ENCODE measurements around the gene GGA3.

The GGA3 gene

DNA sequence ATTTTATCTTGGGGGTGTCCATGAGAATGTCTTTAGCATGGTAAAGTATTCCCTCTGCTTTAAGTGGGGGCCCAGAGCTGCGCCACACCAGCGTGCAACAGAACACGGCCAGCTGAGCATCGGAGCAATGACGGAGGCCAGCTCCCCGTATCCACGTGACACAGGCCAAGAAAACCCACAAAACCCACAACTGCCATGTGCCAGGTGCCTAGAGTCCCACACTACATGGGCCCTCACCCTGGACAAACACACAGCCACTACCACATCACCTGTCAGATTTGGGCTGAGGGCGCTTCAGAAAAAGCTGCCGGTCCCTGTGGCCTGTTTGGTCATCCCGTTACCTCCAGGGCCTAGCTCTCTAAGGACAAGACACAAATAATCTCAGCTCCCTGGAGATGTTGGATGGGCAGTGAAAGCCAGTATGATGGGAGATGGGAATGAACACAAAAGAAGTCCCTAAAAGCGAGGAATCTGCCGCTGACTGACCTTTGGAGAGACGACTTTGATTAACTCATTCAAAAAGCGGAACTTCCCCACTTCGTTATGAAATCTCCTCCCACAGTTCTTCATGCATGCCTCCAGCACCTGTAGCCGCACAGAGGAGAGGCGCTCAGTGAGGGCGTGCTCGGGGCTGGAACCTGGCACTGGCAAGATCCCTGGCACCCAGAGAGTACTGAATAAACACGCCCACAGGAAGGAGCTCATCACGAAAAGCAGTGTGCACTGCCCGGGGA is 17.1 kb downstream of the GGA3 start:
- WGBS (ENCODE audit: insufficient coverage, insufficient read length): no CpG with 5 or more reads among the region's 22 CpGs
- Histone ChIP-seq H3K4me3 (ENCODE audit: low read length) (no peak overlapping the region), H3K27me3 (ENCODE audit: control insufficient read depth, insufficient read depth, low read length) (no peaks in the 10 kb centered on the region), H3K9me3 (ENCODE audit: control insufficient read depth, insufficient read depth, low read length) (no peaks in the 10 kb centered on the region), H3K4me1 (ENCODE audit: control insufficient read depth, insufficient read depth, low read length) (no peaks in the 10 kb centered on the region), H3K27ac (ENCODE audit: low read length) (no peak overlapping the region), H3K36me3 (ENCODE audit: control insufficient read depth, insufficient read depth, low read length) (peaks cover 33% of the 10 kb centered on the region)
- DNase-seq (ENCODE audit: low read depth, low spot score): no peak

- DNase-seq (ENCODE audit: low read depth, low spot score): no peak
- Histone ChIP-seq H3K36me3 (ENCODE audit: control insufficient read depth, insufficient read depth, low read length) (peaks cover 44% of the 10 kb centered on the region), H3K4me3 (ENCODE audit: low read length) (no peak overlapping the region), H3K27ac (ENCODE audit: low read length) (no peak overlapping the region), H3K4me1 (ENCODE audit: control insufficient read depth, insufficient read depth, low read length) (no peaks in the 10 kb centered on the region), H3K9me3 (ENCODE audit: control insufficient read depth, insufficient read depth, low read length) (no peaks in the 10 kb centered on the region), H3K27me3 (ENCODE audit: control insufficient read depth, insufficient read depth, low read length) (no peaks in the 10 kb centered on the region)
- no CpG with 5 or more reads among the region's 17 CpGs for WGBS (ENCODE audit: insufficient coverage, insufficient read length)
These were observed 18.9 kb downstream of the GGA3 start for GRCh38 chr17:75242461-75243042.

DNA sequence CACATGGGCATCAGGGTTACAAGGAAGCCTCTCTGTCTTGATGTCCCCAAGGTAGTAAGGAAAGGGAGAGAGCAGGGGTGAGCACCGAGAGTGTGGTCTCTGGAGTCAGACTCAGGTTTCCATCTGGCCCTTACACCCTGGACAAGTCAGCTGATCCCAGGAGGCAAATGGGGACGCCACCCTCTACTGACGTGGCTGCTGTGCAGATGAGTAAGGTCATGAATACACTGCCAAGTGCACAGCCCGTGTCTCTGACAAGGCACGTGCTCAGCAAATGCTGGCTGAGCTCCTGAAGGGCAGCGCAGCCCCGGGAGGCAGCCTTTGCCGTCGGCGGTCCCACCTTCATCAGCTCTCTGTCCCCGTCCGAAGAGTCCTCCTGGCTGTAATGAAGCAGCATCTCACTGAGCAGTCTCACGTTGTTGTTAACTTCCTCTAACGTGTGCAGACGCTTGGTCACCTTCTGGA is 19.4 kb downstream of the GGA3 start:
- Histone ChIP-seq H3K9me3 (ENCODE audit: control insufficient read depth, insufficient read depth, low read length) (no peaks in the 10 kb centered on the region), H3K27me3 (ENCODE audit: control insufficient read depth, insufficient read depth, low read length) (no peaks in the 10 kb centered on the region), H3K4me1 (ENCODE audit: control insufficient read depth, insufficient read depth, low read length) (no peaks in the 10 kb centered on the region), H3K4me3 (ENCODE audit: low read length) (no peak overlapping the region), H3K36me3 (ENCODE audit: control insufficient read depth, insufficient read depth, low read length) (peaks cover 49% of the 10 kb centered on the region), H3K27ac (ENCODE audit: low read length) (no peak overlapping the region)
- WGBS (ENCODE audit: insufficient coverage, insufficient read length): no CpG with 5 or more reads among the region's 15 CpGs
- no peak for DNase-seq (ENCODE audit: low read depth, low spot score)

DNA sequence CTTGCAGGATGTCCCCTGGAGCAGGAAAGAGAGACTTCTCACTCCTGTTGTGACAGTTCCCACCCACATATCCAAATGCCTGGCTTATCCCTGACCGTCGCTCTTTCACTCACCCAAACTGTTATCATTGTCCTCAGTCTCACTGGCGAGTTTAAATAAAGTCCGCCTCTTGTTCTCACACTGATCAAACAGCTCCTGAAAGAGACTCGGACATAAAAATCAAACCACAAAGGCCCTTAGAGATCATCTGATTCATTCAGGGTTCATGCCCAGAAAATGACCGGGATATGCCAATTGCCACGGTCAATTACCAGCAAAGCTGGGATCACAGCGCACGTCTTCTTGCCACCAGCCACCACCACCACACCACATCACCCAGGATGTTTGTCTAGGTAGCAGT is 19.9 kb downstream of the GGA3 start:
- no peak overlapping the region for H3K4me3 ChIP-seq (ENCODE audit: low read length)
- WGBS (ENCODE audit: insufficient coverage, insufficient read length): no CpG with 5 or more reads among the region's 9 CpGs
- H3K9me3 ChIP-seq (ENCODE audit: control insufficient read depth, insufficient read depth, low read length): no peaks in the 10 kb centered on the region
- H3K4me1 ChIP-seq (ENCODE audit: control insufficient read depth, insufficient read depth, low read length): no peaks in the 10 kb centered on the region
- DNase-seq (ENCODE audit: low read depth, low spot score): no peak
- peaks cover 54% of the 10 kb centered on the region for H3K36me3 ChIP-seq (ENCODE audit: control insufficient read depth, insufficient read depth, low read length)
- H3K27ac ChIP-seq (ENCODE audit: low read length): no peak overlapping the region
- no peaks in the 10 kb centered on the region for H3K27me3 ChIP-seq (ENCODE audit: control insufficient read depth, insufficient read depth, low read length)

- no peaks in the 10 kb centered on the region for H3K9me3 ChIP-seq (ENCODE audit: control insufficient read depth, insufficient read depth, low read length)
- no peaks in the 10 kb centered on the region for H3K4me1 ChIP-seq (ENCODE audit: control insufficient read depth, insufficient read depth, low read length)
- no CpG with 5 or more reads among the region's 7 CpGs for WGBS (ENCODE audit: insufficient coverage, insufficient read length)
- no peak overlapping the region for H3K27ac ChIP-seq (ENCODE audit: low read length)
- peaks cover 53% of the 10 kb centered on the region for H3K36me3 ChIP-seq (ENCODE audit: control insufficient read depth, insufficient read depth, low read length)
- H3K27me3 ChIP-seq (ENCODE audit: control insufficient read depth, insufficient read depth, low read length): no peaks in the 10 kb centered on the region
- no peak overlapping the region for H3K4me3 ChIP-seq (ENCODE audit: low read length)
- DNase-seq (ENCODE audit: low read depth, low spot score): no peak
These were observed 20.3 kb downstream of the GGA3 start for GRCh38 chr17:75241143-75241430.

- Histone ChIP-seq H3K27ac (ENCODE audit: low read length) (no peak overlapping the region), H3K9me3 (ENCODE audit: control insufficient read depth, insufficient read depth, low read length) (no peaks in the 10 kb centered on the region), H3K27me3 (ENCODE audit: control insufficient read depth, insufficient read depth, low read length) (no peaks in the 10 kb centered on the region), H3K4me1 (ENCODE audit: control insufficient read depth, insufficient read depth, low read length) (no peaks in the 10 kb centered on the region), H3K36me3 (ENCODE audit: control insufficient read depth, insufficient read depth, low read length) (peaks cover 50% of the 10 kb centered on the region), H3K4me3 (ENCODE audit: low read length) (no peak overlapping the region)
- no peak for DNase-seq (ENCODE audit: low read depth, low spot score)
- WGBS (ENCODE audit: insufficient coverage, insufficient read length): no CpG with 5 or more reads among the region's 23 CpGs
These were observed 20.8 kb downstream of the GGA3 start for GRCh38 chr17:75240394-75241142.

DNA sequence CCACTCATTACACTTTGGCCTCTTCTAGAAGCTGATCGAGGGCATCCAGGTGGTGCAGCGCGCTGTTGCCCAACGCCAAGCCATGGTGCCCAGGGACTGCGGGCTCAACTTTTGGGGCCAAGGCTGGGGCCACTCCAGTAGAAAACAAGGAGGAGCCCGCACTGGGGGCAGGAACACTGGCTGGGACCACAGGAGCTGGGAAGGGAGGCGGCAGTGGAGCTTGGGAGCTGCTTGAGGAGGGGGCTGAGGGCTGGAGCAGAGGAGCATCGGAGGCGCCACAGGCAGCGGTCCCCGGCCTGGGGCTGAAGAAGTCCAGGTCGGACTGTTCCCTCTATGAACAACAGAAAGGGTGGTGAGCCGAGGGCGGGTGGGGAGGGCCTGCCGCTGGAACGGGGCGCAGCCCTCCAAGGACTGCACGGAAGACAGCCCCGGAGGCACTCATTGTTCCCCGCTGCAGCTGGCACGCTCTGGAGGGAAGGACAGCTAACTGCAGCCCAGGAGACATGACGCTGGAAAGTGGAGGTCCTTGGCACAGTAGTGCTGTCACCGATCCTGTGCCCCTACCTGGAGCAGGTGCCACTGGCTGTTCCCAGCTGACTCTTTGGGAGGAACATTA is 21.5 kb downstream of the GGA3 start:
- WGBS (ENCODE audit: insufficient coverage, insufficient read length): no CpG with 5 or more reads among the region's 23 CpGs
- H3K27ac ChIP-seq (ENCODE audit: low read length): no peak overlapping the region
- no peaks in the 10 kb centered on the region for H3K4me1 ChIP-seq (ENCODE audit: control insufficient read depth, insufficient read depth, low read length)
- DNase-seq (ENCODE audit: low read depth, low spot score): no peak
- no peaks in the 10 kb centered on the region for H3K27me3 ChIP-seq (ENCODE audit: control insufficient read depth, insufficient read depth, low read length)
- H3K36me3 ChIP-seq (ENCODE audit: control insufficient read depth, insufficient read depth, low read length): peaks cover 52% of the 10 kb centered on the region
- no peaks in the 10 kb centered on the region for H3K9me3 ChIP-seq (ENCODE audit: control insufficient read depth, insufficient read depth, low read length)
- H3K4me3 ChIP-seq (ENCODE audit: low read length): no peak overlapping the region

- Histone ChIP-seq H3K27ac (ENCODE audit: low read length) (no peak overlapping the region), H3K27me3 (ENCODE audit: control insufficient read depth, insufficient read depth, low read length) (no peaks in the 10 kb centered on the region), H3K4me1 (ENCODE audit: control insufficient read depth, insufficient read depth, low read length) (no peaks in the 10 kb centered on the region), H3K9me3 (ENCODE audit: control insufficient read depth, insufficient read depth, low read length) (no peaks in the 10 kb centered on the region), H3K36me3 (ENCODE audit: control insufficient read depth, insufficient read depth, low read length) (peaks cover 57% of the 10 kb centered on the region), H3K4me3 (ENCODE audit: low read length) (no peak overlapping the region)
- no peak for DNase-seq (ENCODE audit: low read depth, low spot score)
- no CpG with 5 or more reads among the region's 12 CpGs for WGBS (ENCODE audit: insufficient coverage, insufficient read length)
These were observed 22.2 kb downstream of the GGA3 start for GRCh38 chr17:75239214-75239613.

DNA sequence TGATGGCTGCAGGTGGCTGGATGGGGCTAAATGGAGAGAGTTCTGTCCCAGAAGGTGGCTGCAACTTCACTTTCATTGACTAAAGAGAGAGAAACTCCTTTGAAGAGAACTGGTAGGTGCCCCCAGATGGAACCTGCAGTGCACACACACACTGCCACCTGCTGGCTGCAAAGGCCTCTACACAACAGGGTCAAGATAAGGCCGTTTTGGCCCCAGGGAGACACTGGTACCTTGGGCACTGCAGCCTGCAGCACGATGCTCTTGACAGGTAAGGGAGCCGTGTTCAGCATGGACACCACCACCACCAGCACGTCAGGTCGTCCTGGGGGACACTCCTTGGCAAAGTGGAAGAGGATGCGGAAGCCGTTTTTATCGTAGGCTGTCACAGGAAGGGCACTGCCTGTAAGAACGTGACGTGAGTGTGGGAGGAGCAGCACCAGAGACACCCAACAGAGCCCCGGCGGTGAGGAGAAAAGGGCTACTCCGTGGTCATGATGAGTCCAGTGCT is 22.7 kb downstream of the GGA3 start:
- no peaks in the 10 kb centered on the region for H3K9me3 ChIP-seq (ENCODE audit: control insufficient read depth, insufficient read depth, low read length)
- no peak overlapping the region for H3K27ac ChIP-seq (ENCODE audit: low read length)
- WGBS (ENCODE audit: insufficient coverage, insufficient read length): no CpG with 5 or more reads among the region's 13 CpGs
- peaks cover 56% of the 10 kb centered on the region for H3K36me3 ChIP-seq (ENCODE audit: control insufficient read depth, insufficient read depth, low read length)
- no peaks in the 10 kb centered on the region for H3K27me3 ChIP-seq (ENCODE audit: control insufficient read depth, insufficient read depth, low read length)
- no peak overlapping the region for H3K4me3 ChIP-seq (ENCODE audit: low read length)
- no peaks in the 10 kb centered on the region for H3K4me1 ChIP-seq (ENCODE audit: control insufficient read depth, insufficient read depth, low read length)
- peak; percentile 57 for DNase-seq (ENCODE audit: low read depth, low spot score)

- H3K27ac ChIP-seq (ENCODE audit: low read length): no peak overlapping the region
- H3K9me3 ChIP-seq (ENCODE audit: control insufficient read depth, insufficient read depth, low read length): no peaks in the 10 kb centered on the region
- H3K4me3 ChIP-seq (ENCODE audit: low read length): no peak overlapping the region
- no CpG with 5 or more reads among the region's 11 CpGs for WGBS (ENCODE audit: insufficient coverage, insufficient read length)
- no peak for DNase-seq (ENCODE audit: low read depth, low spot score)
- no peaks in the 10 kb centered on the region for H3K4me1 ChIP-seq (ENCODE audit: control insufficient read depth, insufficient read depth, low read length)
- H3K36me3 ChIP-seq (ENCODE audit: control insufficient read depth, insufficient read depth, low read length): peaks cover 50% of the 10 kb centered on the region
- H3K27me3 ChIP-seq (ENCODE audit: control insufficient read depth, insufficient read depth, low read length): no peaks in the 10 kb centered on the region
These were observed 23.3 kb downstream of the GGA3 start for GRCh38 chr17:75238020-75238580.

All from iPS DF 6.9 (cell line).